ENCODE measurements around the gene MON1A. TPM values are rescaled to one million over a fixed set of nuclear protein-coding genes. Genes with fewer than 3 reads are reported as not detected.
"Not testable (repeated sequence)": the region's sequence is repeated elsewhere in the genome, so short reads cannot be mapped to it uniquely, and the experiment has no call there.

The MON1A gene
- total RNA-seq, 1 donor from 2014 or later = 13.0 TPM

GRCh38 chr3:49939858-49940666 is 10.5 kb upstream of the MON1A start, which contains the start of gene RBM6:
Gene RBM6 (plus strand): TSS chr3:49940150. CDS start chr3:49962642, 22,492 bp downstream.
- H3K27ac ChIP-seq = peak within 1 kb of the TSS; percentile 90 to 97
- DNase-seq (ENCODE audit: low spot score in 2 of 2) = peak; percentile 94 to 99
- intact Hi-C loops (cut with DNase I) = loop anchor here (1.0 to 2.0 kb wide), 2 partner anchors 11 to 83 kb away; partner anchors contain the start of genes MON1A and TRAIP
- H3K36me3 ChIP-seq = no peaks in the 10 kb centered on the region
- H3K27me3 ChIP-seq = no peaks in the 10 kb centered on the region
- TF ChIP-seq CTCF (IDR thresholded peaks at IDR 0.05) = no peak
- H3K4me1 ChIP-seq = peaks cover 3 to 6% of the 10 kb centered on the region in 2 donors
- no peaks in the 10 kb centered on the region for H3K9me3 ChIP-seq
- peak within 1 kb of the TSS; percentile 74 to 86 for H3K4me3 ChIP-seq

GRCh38 chr3:49937090-49937489 is 7.5 kb upstream of the MON1A start:
- no peaks in the 10 kb centered on the region for H3K36me3 ChIP-seq
- peaks cover 3 to 5% of the 10 kb centered on the region in 2 donors for H3K4me1 ChIP-seq
- intact Hi-C loops (cut with DNase I) = no loop called here
- DNase-seq (ENCODE audit: low spot score in 2 of 2) = no peak
- no peaks in the 10 kb centered on the region for H3K9me3 ChIP-seq
- no peak for TF ChIP-seq CTCF (IDR thresholded peaks at IDR 0.05)
- H3K4me3 ChIP-seq = no peak overlapping the region
- no peaks in the 10 kb centered on the region for H3K27me3 ChIP-seq
- no peak overlapping the region for H3K27ac ChIP-seq

- DNase-seq (ENCODE audit: low spot score in 2 of 2); intact Hi-C loops (cut with DNase I): not testable (repeated sequence)
Observed at GRCh38 chr3:49932281-49932680, 2.7 kb upstream of the MON1A start.

GRCh38 chr3:49930922-49931321 is 1.3 kb upstream of the MON1A start:
- H3K9me3 ChIP-seq = no peaks in the 10 kb centered on the region
- H3K4me1 ChIP-seq = peaks cover 8 to 10% of the 10 kb centered on the region in 2 donors
- peak overlapping the region in 1 of 2 donors; percentile 83 for H3K27ac ChIP-seq
- no peaks in the 10 kb centered on the region for H3K36me3 ChIP-seq
- intact Hi-C loops (cut with DNase I) = no loop called here
- H3K27me3 ChIP-seq = no peaks in the 10 kb centered on the region
- no peak for TF ChIP-seq CTCF (IDR thresholded peaks at IDR 0.05)
- no peak overlapping the region for H3K4me3 ChIP-seq
- no peak for DNase-seq (ENCODE audit: low spot score in 2 of 2)

More at GRCh38 chr3:49932281-49932680, 2.7 kb upstream of the MON1A start:
- not testable (repeated sequence) for H3K36me3 ChIP-seq, H3K9me3 ChIP-seq, H3K27me3 ChIP-seq, H3K27ac ChIP-seq, H3K4me3 ChIP-seq
- H3K4me1 ChIP-seq = peaks cover 8 to 10% of the 10 kb centered on the region in 2 donors

GRCh38 chr3:49930168-49930690 is 618 bp upstream of the MON1A start:
- H3K36me3 ChIP-seq = no peaks in the 10 kb centered on the region
- H3K27ac ChIP-seq = peak overlapping the region; percentile 83 to 90
- peak overlapping the region; percentile 72 to 77 for H3K4me3 ChIP-seq
- H3K4me1 ChIP-seq = peaks cover 8 to 10% of the 10 kb centered on the region in 2 donors
- TF ChIP-seq CTCF (IDR thresholded peaks at IDR 0.05) = no peak
- no peaks in the 10 kb centered on the region for H3K27me3 ChIP-seq
- no peaks in the 10 kb centered on the region for H3K9me3 ChIP-seq
- intact Hi-C loops (cut with DNase I) = no loop called here
- no peak for DNase-seq (ENCODE audit: low spot score in 2 of 2)

- Histone ChIP-seq H3K27ac (no peak overlapping the region), H3K27me3 (no peaks in the 10 kb centered on the region), H3K9me3 (no peaks in the 10 kb centered on the region), H3K36me3 (peaks cover 2 to 3% of the 10 kb centered on the region in 2 donors), H3K4me3 (peak overlapping the region; percentile 72 to 77), H3K4me1 (peaks cover 8 to 10% of the 10 kb centered on the region in 2 donors)
- intact Hi-C loops (cut with DNase I) = loop anchor here (1.0 kb wide), 1 partner anchor 12 kb away; the partner anchor contains the start of gene RBM6
- no peak for DNase-seq (ENCODE audit: low spot score in 2 of 2)
- TF ChIP-seq CTCF (IDR thresholded peaks at IDR 0.05) = no peak
Observed at GRCh38 chr3:49928481-49929017, 1.1 kb downstream of the MON1A start.
